Chondrocyte (in vitro differentiated cells): ENCODE measurements around the gene JMJD8. TPM values are rescaled to one million over a fixed set of nuclear protein-coding genes. Genes with fewer than 3 reads are reported as not detected.

Experiments used
- DNase-seq: peaks from one replicate; pipeline ENCODE4 v3.0.0; 2021; ENCODE audit warnings: mixed read lengths, low spot score
- H3K27ac Mint-ChIP-seq: one replicate; pipeline ENCODE4 v1.8.0; 2021; ENCODE audit warnings: mild to moderate bottlenecking, moderate library complexity, mixed read lengths; ENCODE audit not compliant: unreplicated experiment
- H3K27me3 Mint-ChIP-seq: 2 replicates; pipeline ENCODE4 v1.8.0; 2021; ENCODE audit warnings: low read depth, mixed read lengths
- H3K36me3 Mint-ChIP-seq: 2 replicates; pipeline ENCODE4 v1.8.0; 2021; ENCODE audit warnings: low read depth, mixed read lengths
- H3K4me1 Mint-ChIP-seq: 2 replicates; pipeline ENCODE4 v1.8.0; 2021; ENCODE audit warnings: low read depth, mild to moderate bottlenecking, mixed read lengths
- H3K4me3 Mint-ChIP-seq: one replicate; pipeline ENCODE4 v1.8.0; 2021; ENCODE audit warnings: mild to moderate bottlenecking, moderate library complexity, mixed read lengths; ENCODE audit not compliant: unreplicated experiment
- H3K9me3 Mint-ChIP-seq: 2 replicates; pipeline ENCODE4 v1.8.0; 2021; ENCODE audit warnings: low read depth, mixed read lengths
- CTCF ChIP-seq: fragments of 200-600 bp; sonication (generic); IDR thresholded peaks from 2 replicates; pipeline ENCODE4 v1.5.0; 2021; ENCODE audit warnings: antibody characterized with exemption, mild to moderate bottlenecking, moderate library complexity
- total RNA-seq: library from RNA; stranded (reverse); gene quantifications from 3 replicates; pipeline ENCODE4 v1.2.1, GENCODE V29; 2021

JMJD8 gene
- total RNA-seq, 1 donor from 2014 or later: 39.2 TPM

- Mint-ChIP-seq H3K4me1 (peaks cover 12% of the 10 kb centered on the region), H3K27ac (no peak overlapping the region), H3K9me3 (no peaks in the 10 kb centered on the region), H3K4me3 (no peak overlapping the region), H3K36me3 (no peaks in the 10 kb centered on the region), H3K27me3 (no peaks in the 10 kb centered on the region)
- no peak for DNase-seq
- TF ChIP-seq CTCF: no peak
These were observed 40.3 kb upstream of the JMJD8 start for GRCh38 chr16:724188-725040.

GRCh38 chr16:723695-724094 lies 39.6 kb upstream of the JMJD8 start:
- TF ChIP-seq CTCF: no peak
- Mint-ChIP-seq H3K27me3 (no peaks in the 10 kb centered on the region), H3K9me3 (no peaks in the 10 kb centered on the region), H3K36me3 (no peaks in the 10 kb centered on the region), H3K4me1 (peaks cover 17% of the 10 kb centered on the region), H3K27ac (no peak overlapping the region), H3K4me3 (no peak overlapping the region)
- no peak for DNase-seq

GRCh38 chr16:722835-723633 lies 38.9 kb upstream of the JMJD8 start:
- Mint-ChIP-seq H3K4me3 (no peak overlapping the region), H3K4me1 (peaks cover 17% of the 10 kb centered on the region), H3K36me3 (no peaks in the 10 kb centered on the region), H3K9me3 (no peaks in the 10 kb centered on the region), H3K27ac (no peak overlapping the region), H3K27me3 (no peaks in the 10 kb centered on the region)
- TF ChIP-seq CTCF: no peak
- DNase-seq: no peak

- peak overlapping the region; percentile 49 for H3K27ac Mint-ChIP-seq
- no peak for DNase-seq
- H3K4me1 Mint-ChIP-seq: peaks cover 17% of the 10 kb centered on the region
- H3K4me3 Mint-ChIP-seq: peak overlapping the region; percentile 48
- TF ChIP-seq CTCF: no peak
- H3K27me3 Mint-ChIP-seq: no peaks in the 10 kb centered on the region
- no peaks in the 10 kb centered on the region for H3K9me3 Mint-ChIP-seq
- no peaks in the 10 kb centered on the region for H3K36me3 Mint-ChIP-seq
These were observed 37.8 kb upstream of the JMJD8 start for GRCh38 chr16:721765-722540.
